Heart left ventricle (tissue), 13 donors: ENCODE data around the gene CTBP1.

Experiments used
- CTCF ChIP-seq, 12 donors: fragments of 200-600 bp; sonication (generic) in 4 of 12; IDR thresholded peaks; one replicate each; pipeline versions ENCODE4 v1.5.0 to v1.8.0; 2018 to 2022; ENCODE audit warnings: antibody characterized with exemption in 12 of 12, mild to moderate bottlenecking in 5 of 12
- POLR2A ChIP-seq, 2 donors: fragments of 450-650 bp; IDR thresholded peaks; one replicate each; pipeline ENCODE4 v1.6.1; 2017; ENCODE audit warnings: antibody characterized with exemption in 2 of 2, mild to moderate bottlenecking in 2 of 2, moderate library complexity in 2 of 2
- donor health status: ischemic (EF 13 %, LVEDD 7.1; RV severe dilation, severe dysfunction).
- donor health status: DM: no; HTN: yes; CAD: no.
- donor health status: DM: no; HTN: no; CAD: no.
- donor health status: ischemic (EF 25% LVEDD 6.9; RV normal size, moderate dysfunction).
- donor health status: ischemic (EF 25% LVEDD 5.7; RV mildly dilated, moderate dysfunction).
- donor health status: ischemic (EF 35%, LVEDD 5.7; RV mildly dilated, moderate dysfunction).
- donor health status: nonischemic (EF 11% LVEDD 7.7; RV severe dilation, severe dysfunction).
- donor health status: DM: yes; HTN: yes; CAD: no.
- donor health status: PGD.
- donor health status: ischemic (EF 29% LVEDD 5.4; RV normal size, mild dysfunction).
- donor health status: nonischemic (EF 23%, LVEDD 6.1; RV moderate dilation, normal function).

- TF ChIP-seq POLR2A (IDR thresholded peaks at IDR 0.05) (no peak), CTCF (IDR thresholded peaks at IDR 0.05) (peak in 2 of 12 donors; percentile 9 to 17)
Measured at GRCh38 chr4:1194010-1194900, 54.7 kb downstream of the CTBP1 start.
